Mesothelial cell of epicardium (in vitro differentiated cells): ENCODE data around the gene CDC45. TPM values are rescaled to one million over a fixed set of nuclear protein-coding genes. Genes with fewer than 3 reads are reported as not detected.
"Not testable (repeated sequence)": the region's sequence is repeated elsewhere in the genome, so short reads cannot be mapped to it uniquely, and the experiment has no call there.

ENCODE experiments used
- DNase-seq, 2 experiments: peaks; one replicate each; pipeline ENCODE4 v3.0.0; 2021; ENCODE audit warnings: low spot score in 2 of 2; ENCODE audit not compliant: unreplicated experiment in 2 of 2
- H3K27ac Mint-ChIP-seq: 2 replicates; pipeline ENCODE4 v1.8.0; 2021; ENCODE audit warnings: mixed read lengths
- H3K27me3 Mint-ChIP-seq: 2 replicates; pipeline ENCODE4 v1.8.0; 2021; ENCODE audit warnings: low read depth, mixed read lengths
- H3K36me3 Mint-ChIP-seq: 2 replicates; pipeline ENCODE4 v1.8.0; 2021; ENCODE audit warnings: mixed read lengths
- H3K4me1 Mint-ChIP-seq: 2 replicates; pipeline ENCODE4 v1.8.0; 2021; ENCODE audit warnings: mixed read lengths
- H3K4me3 Mint-ChIP-seq: 2 replicates; pipeline ENCODE4 v1.8.0; 2021; ENCODE audit warnings: mild to moderate bottlenecking, moderate library complexity, mixed read lengths
- H3K9me3 Mint-ChIP-seq: 2 replicates; pipeline ENCODE4 v1.8.0; 2021; ENCODE audit warnings: mixed read lengths
- CTCF ChIP-seq: fragments of 200-600 bp; sonication (generic); IDR thresholded peaks from one replicate; pipeline ENCODE4 v1.5.0; 2021; ENCODE audit warnings: antibody characterized with exemption; ENCODE audit not compliant: unreplicated experiment
- total RNA-seq: library from RNA; stranded (reverse); gene quantifications from 3 replicates; pipeline ENCODE4 v1.2.1, GENCODE V29; 2021

CDC45 gene
- total RNA-seq, 1 donor from 2014 or later, result 15.3 TPM

- Mint-ChIP-seq H3K27ac (no peak overlapping the region), H3K36me3 (no peaks in the 10 kb centered on the region), H3K9me3 (no peaks in the 10 kb centered on the region), H3K4me3 (no peak overlapping the region), H3K4me1 (no peaks in the 10 kb centered on the region), H3K27me3 (peaks cover 19% of the 10 kb centered on the region)
- no peak for DNase-seq
- TF ChIP-seq CTCF, result no peak
These were observed 60.7 kb downstream of the CDC45 start for GRCh38 chr22:19540394-19540793.

GRCh38 chr22:19543970-19544708, 64.4 kb downstream of the CDC45 start:
- no peaks in the 10 kb centered on the region for H3K4me1 Mint-ChIP-seq

GRCh38 chr22:19545935-19546207, 66.2 kb downstream of the CDC45 start:
- Mint-ChIP-seq H3K4me1 (no peaks in the 10 kb centered on the region), H3K36me3 (no peaks in the 10 kb centered on the region), H3K27me3 (peaks cover 11% of the 10 kb centered on the region), H3K9me3 (no peaks in the 10 kb centered on the region), H3K27ac (no peak overlapping the region), H3K4me3 (no peak overlapping the region)
- no peak for TF ChIP-seq CTCF
- no peak for DNase-seq

More at GRCh38 chr22:19543970-19544708, 64.4 kb downstream of the CDC45 start:
- no peak for DNase-seq
- Mint-ChIP-seq H3K27ac (no peak overlapping the region), H3K36me3 (no peaks in the 10 kb centered on the region), H3K4me3 (no peak overlapping the region), H3K9me3 (no peaks in the 10 kb centered on the region), H3K27me3 (peaks cover 13% of the 10 kb centered on the region)
- TF ChIP-seq CTCF, result no peak

- no peak for TF ChIP-seq CTCF
- DNase-seq, result no peak
- H3K27ac Mint-ChIP-seq, result no peak overlapping the region
- H3K27me3 Mint-ChIP-seq, result peaks cover 10% of the 10 kb centered on the region
- H3K36me3 Mint-ChIP-seq, result no peaks in the 10 kb centered on the region
- no peaks in the 10 kb centered on the region for H3K9me3 Mint-ChIP-seq
- H3K4me3 Mint-ChIP-seq, result no peak overlapping the region
- no peaks in the 10 kb centered on the region for H3K4me1 Mint-ChIP-seq
These were observed 67.0 kb downstream of the CDC45 start for GRCh38 chr22:19546680-19547079.

GRCh38 chr22:19547620-19548019, 67.9 kb downstream of the CDC45 start:
- TF ChIP-seq CTCF, result no peak
- H3K9me3 Mint-ChIP-seq, result peaks cover 3% of the 10 kb centered on the region
- H3K4me1 Mint-ChIP-seq, result no peaks in the 10 kb centered on the region
- H3K27me3 Mint-ChIP-seq, result peaks cover 7% of the 10 kb centered on the region
- no peak overlapping the region for H3K27ac Mint-ChIP-seq
- no peak for DNase-seq
- H3K36me3 Mint-ChIP-seq, result no peaks in the 10 kb centered on the region
- H3K4me3 Mint-ChIP-seq, result no peak overlapping the region

- not testable (repeated sequence) for H3K4me3 Mint-ChIP-seq, H3K27me3 Mint-ChIP-seq, H3K4me1 Mint-ChIP-seq, H3K36me3 Mint-ChIP-seq, DNase-seq, H3K27ac Mint-ChIP-seq, H3K9me3 Mint-ChIP-seq
These were observed 68.7 kb downstream of the CDC45 start for GRCh38 chr22:19548427-19548826.
